ENCODE data around the gene HEXD.

DNA sequence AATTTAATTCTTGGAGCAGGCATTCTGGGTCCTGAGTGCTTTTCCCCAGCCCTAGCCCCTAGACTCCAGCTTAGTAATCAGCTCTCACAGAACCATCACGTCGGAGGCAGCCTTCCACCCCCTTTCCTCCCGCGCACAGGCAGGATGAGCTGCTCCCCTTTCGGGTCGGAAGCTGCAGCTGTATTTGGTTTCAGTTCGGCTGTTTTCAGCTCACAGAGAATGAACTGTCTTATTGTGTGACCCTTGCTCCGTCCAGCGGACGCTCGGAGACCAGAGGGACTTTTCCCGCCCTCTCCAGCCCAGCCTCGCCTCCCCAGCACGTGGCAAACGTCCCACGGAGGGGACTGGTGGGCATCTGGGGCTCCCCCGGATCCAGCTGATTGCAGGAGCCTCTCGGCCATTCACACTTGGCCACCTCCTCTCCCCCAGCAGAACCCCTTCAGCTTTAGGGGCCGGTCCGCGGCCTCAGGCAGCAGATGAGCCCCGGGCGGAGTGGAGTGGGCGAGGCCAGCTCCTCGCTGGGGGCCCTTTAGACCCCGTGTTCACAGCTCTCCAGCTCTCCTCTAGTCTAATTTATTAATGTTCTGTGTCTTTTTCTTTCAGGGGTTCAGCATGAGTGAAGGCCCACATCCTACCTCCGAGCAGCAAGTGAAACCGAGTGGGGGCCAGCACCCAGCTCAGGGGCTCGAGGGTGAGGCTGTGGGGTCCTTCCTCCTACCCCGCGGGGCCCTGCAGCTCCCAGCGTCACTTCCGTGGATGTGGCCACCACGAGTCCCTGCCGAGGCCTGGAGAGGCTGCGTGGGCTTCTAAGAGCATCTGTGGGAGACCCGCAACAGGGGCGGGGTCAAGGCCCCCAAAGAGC is 47.4 kb upstream of the HEXD start:
- TF ChIP-seq CTCF (IDR thresholded peaks at IDR 0.05) (no peak), POLR2A (IDR thresholded peaks at IDR 0.05) (no peak)

Measured in esophagus squamous epithelium (tissue), 4 donors.